Endothelial cell of umbilical vein (primary cell): ENCODE data around the gene IL34. TPM values are rescaled to one million over a fixed set of nuclear protein-coding genes. Genes with fewer than 3 reads are reported as not detected.

ENCODE experiments used
- BruUV-seq: library from RNA; stranded (reverse); fragments of 400-500 nt; replicated peaks from 2 replicates; lab custom pipeline; 2021; lab: Mats Ljungman, UMichigan
- CTCF ChIA-PET: fragments of 300-600, 350-600 bp; sonication (Branson Sonifier 250); formaldehyde crosslinking; loops from one replicate; lab custom pipeline; 2021; ENCODE audit warnings: antibody characterized with exemption, inconsistent platforms; lab: Charles Lee
- POLR2A ChIA-PET: fragments of 300-600, 350-600 bp; sonication (Branson Sonifier 250); formaldehyde crosslinking; loops from one replicate; lab custom pipeline; 2021; ENCODE audit warnings: antibody characterized with exemption, inconsistent platforms; lab: Charles Lee
- DNase-seq: peaks from one replicate; pipeline ENCODE4 v3.0.0-alpha.2; 2011; ENCODE audit warnings: low read depth, low spot score
- FAIRE-seq: peaks from 2 replicates; lab custom pipeline; 2011; peaks lifted over from hg19 to GRCh38; lab: Jason Lieb, UNC
- H2AFZ ChIP-seq: 2 replicates; pipeline ENCODE4 v1.6.0; 2012; ENCODE audit warnings: low read depth, low read length, control low read depth, inconsistent platforms
- H3K27ac ChIP-seq: 2 replicates; pipeline ENCODE4 v1.5.1; 2011; ENCODE audit warnings: low read depth, mild to moderate bottlenecking, control low read depth, low read length, moderate library complexity; ENCODE audit not compliant: insufficient read depth
- H3K27me3 ChIP-seq, 2 experiments: 2 replicates each; pipeline versions ENCODE4 v1.6.0 to v1.6.1; 2011; ENCODE audit warnings: low read length in 2 of 2, mixed read lengths in 1 of 2; ENCODE audit not compliant: control insufficient read depth in 2 of 2, insufficient read depth in 2 of 2
- H3K36me3 ChIP-seq, 2 experiments: 2 replicates in 1 of 2; 3 replicates in 1 of 2; pipeline ENCODE4 v1.5.1; 2011; ENCODE audit warnings: low read length in 2 of 2, mild to moderate bottlenecking in 1 of 2, moderate library complexity in 1 of 2; ENCODE audit not compliant: control insufficient read depth in 2 of 2, insufficient read depth in 2 of 2; ENCODE audit errors: extremely low read depth in 1 of 2
- H3K4me1 ChIP-seq: 3 replicates; pipeline ENCODE4 v1.5.1; 2011; ENCODE audit warnings: mild to moderate bottlenecking, low read length; ENCODE audit not compliant: control insufficient read depth, insufficient read depth; ENCODE audit errors: extremely low read depth
- H3K4me2 ChIP-seq: 2 replicates; pipeline ENCODE4 v1.6.1; 2011; ENCODE audit warnings: low read length, control low read depth, mixed read lengths; ENCODE audit not compliant: insufficient read depth
- H3K4me3 ChIP-seq, 3 experiments: fragments of 200-600 bp in 1 of 3; sonication (generic), shearing (Covaris generic) in 1 of 3; replicated peaks in 1 of 3; 2 replicates each; pipeline ENCODE4 v1.5.1; 2011 to 2016; ENCODE audit warnings: control low read depth in 3 of 3, low read length in 3 of 3, mild to moderate bottlenecking in 2 of 3, inconsistent platforms in 1 of 3, low read depth in 1 of 3, moderate library complexity in 1 of 3; ENCODE audit not compliant: insufficient read depth in 1 of 3
- H3K79me2 ChIP-seq: 2 replicates; pipeline ENCODE4 v1.6.0; 2012; ENCODE audit warnings: low read length, inconsistent platforms; ENCODE audit not compliant: control insufficient read depth, insufficient read depth
- H3K9ac ChIP-seq: replicated peaks from 2 replicates; pipeline ENCODE3; 2011; ENCODE audit warnings: low read length, control low read depth; ENCODE audit not compliant: insufficient read depth; ENCODE audit errors: extremely low read depth
- H3K9me1 ChIP-seq: replicated peaks from 3 replicates; pipeline ENCODE4 v1.6.0; 2011; ENCODE audit warnings: mild to moderate bottlenecking, low read length; ENCODE audit not compliant: control insufficient read depth, insufficient read depth; ENCODE audit errors: extremely low read depth
- H3K9me3 ChIP-seq: replicated peaks from 2 replicates; pipeline ENCODE4 v1.5.1; 2012; ENCODE audit warnings: low read length, inconsistent platforms; ENCODE audit not compliant: control insufficient read depth, insufficient read depth
- H4K20me1 ChIP-seq: replicated peaks from 2 replicates; pipeline ENCODE3; 2011; ENCODE audit warnings: mild to moderate bottlenecking, low read length; ENCODE audit not compliant: control insufficient read depth, insufficient read depth; ENCODE audit errors: extremely low read depth
- CTCF ChIP-seq, 2 donors: IDR thresholded peaks; 1 replicate in 1 of 2; 2 replicates in 1 of 2; pipeline ENCODE4 v1.5.1; 2011; ENCODE audit warnings: low read length in 2 of 2, mild to moderate bottlenecking in 2 of 2, moderate library complexity in 2 of 2, control low read depth in 1 of 2, inconsistent platforms in 1 of 2, low read depth in 1 of 2; ENCODE audit not compliant: insufficient read depth in 1 of 2; ENCODE audit errors: extremely low read depth in 1 of 2
- EZH2 ChIP-seq: IDR thresholded peaks from 2 replicates; pipeline ENCODE4 v1.6.1; 2012; ENCODE audit warnings: borderline replicate concordance, low read depth, mild to moderate bottlenecking, moderate library complexity, low read length, inconsistent platforms; ENCODE audit not compliant: severe bottlenecking
- FOS ChIP-seq: IDR thresholded peaks from 2 replicates; pipeline ENCODE4 v1.6.1; 2011; ENCODE audit warnings: mild to moderate bottlenecking, low read length, moderate library complexity, borderline replicate concordance; ENCODE audit not compliant: insufficient read depth
- GATA2 ChIP-seq: IDR thresholded peaks from 2 replicates; pipeline ENCODE4 v1.7.0; 2011; ENCODE audit warnings: low read depth, mild to moderate bottlenecking, moderate library complexity, mixed read lengths, low read length; ENCODE audit not compliant: insufficient read length, insufficient read depth
- JUN ChIP-seq: IDR thresholded peaks from 2 replicates; pipeline ENCODE4 v1.6.1; 2011; ENCODE audit warnings: borderline replicate concordance, low read depth; ENCODE audit not compliant: insufficient read length, insufficient read depth
- MAX ChIP-seq: IDR thresholded peaks from 2 replicates; pipeline ENCODE4 v1.6.1; 2011; ENCODE audit not compliant: insufficient read depth, insufficient read length
- MYC ChIP-seq: IDR thresholded peaks from one replicate; pipeline ENCODE4 v1.6.1; 2011; ENCODE audit warnings: mild to moderate bottlenecking, low read depth, low read length
- POLR2A ChIP-seq: IDR thresholded peaks from 2 replicates; pipeline ENCODE4 v1.6.1; 2012; ENCODE audit warnings: low read depth, mild to moderate bottlenecking, control low read depth, low read length
- POLR2AphosphoS5 ChIP-seq: IDR thresholded peaks from 2 replicates; pipeline ENCODE4 v1.6.1; 2012; ENCODE audit warnings: low read depth, mild to moderate bottlenecking, control low read depth, low read length, moderate library complexity; ENCODE audit not compliant: insufficient read depth
- dilution Hi-C: fragments of 300-500 bp; cut with MboI; formaldehyde crosslinking; loops from one replicate; pipeline ENCODE4 v1.15.0; 2019; ENCODE audit warnings: low sequenced_read_pairs; ENCODE audit not compliant: extremely low pct_ligation_motif_present
- intact Hi-C: fragments of 100-400 bp; cut with micrococcal nuclease; formaldehyde crosslinking; loops from one replicate; pipeline ENCODE4 v1.10.0; 2022
- polyA plus RNA-seq, 4 experiments: library from polyadenylated mRNA; depleted of rRNA in 3 of 4; stranded (reverse) in 3 of 4; unstranded in 1 of 4; fragments of >200 nt; gene quantifications; 2 replicates each; pipeline versions ENCODE4 v1.2.1 to v1.2.3, GENCODE V29; 2011 to 2012; ENCODE audit warnings: missing spikeins in 1 of 4
- total RNA-seq: library from RNA; stranded (reverse); gene quantifications from 2 replicates; pipeline ENCODE4 v1.2.3, GENCODE V29; 2021

IL34 gene
- total and polyA plus RNA-seq, 2 donors (not counting 3 experiments of a cell fraction or from before 2014, with no cell fraction given) = 0.88 to 0.97 TPM

- Histone ChIP-seq H3K79me2 (no peaks in the 10 kb centered on the region), H3K9ac (no peak overlapping the region), H3K36me3 (peaks cover 4 to 20% of the 10 kb centered on the region in 2 experiments), H3K4me2 (no peak overlapping the region), H3K4me1 (no peaks in the 10 kb centered on the region), H2AFZ (no peak overlapping the region), H3K9me1 (no peaks in the 10 kb centered on the region), H3K27ac (no peak overlapping the region), H3K9me3 (no peaks in the 10 kb centered on the region), H3K4me3 (no peak overlapping the region), H4K20me1 (no peaks in the 10 kb centered on the region), H3K27me3 (no peaks in the 10 kb centered on the region)
- dilution Hi-C loops (loop anchor here (25.0 kb wide), 1 partner anchor 124 kb away; no protein-coding TSS in a partner anchor), intact Hi-C loops (no loop called here)
- TSS peak; percentile 28 for BruUV-seq
- ChIA-PET POLR2A (no interaction called here), CTCF (interaction anchor here (1.0 to 1.7 kb wide), 3 partner anchors 8 to 110 kb away, joined by 3 to 6 read pairs (median 4); no protein-coding TSS in a partner anchor)
- FAIRE-seq = no peak
- no peak for DNase-seq
- TF ChIP-seq POLR2AphosphoS5 (peak; percentile 36), EZH2 (no peak)
These were observed 15.2 kb downstream of the IL34 start for GRCh38 chr16:70661534-70661917.

GRCh38 chr16:70661918-70662641 lies 15.7 kb downstream of the IL34 start:
- Histone ChIP-seq H3K4me3 (no peak overlapping the region), H3K27me3 (no peaks in the 10 kb centered on the region), H3K9me3 (no peaks in the 10 kb centered on the region), H3K79me2 (no peaks in the 10 kb centered on the region), H4K20me1 (no peaks in the 10 kb centered on the region), H3K4me2 (no peak overlapping the region), H3K36me3 (peaks cover 4 to 20% of the 10 kb centered on the region in 2 experiments), H3K4me1 (peaks cover 3% of the 10 kb centered on the region), H3K9me1 (no peaks in the 10 kb centered on the region), H3K27ac (no peak overlapping the region), H2AFZ (no peak overlapping the region), H3K9ac (no peak overlapping the region)
- no peak for DNase-seq
- ChIA-PET CTCF (interaction anchor here (1.0 to 1.7 kb wide), 3 partner anchors 8 to 109 kb away, joined by 3 to 6 read pairs (median 4); no protein-coding TSS in a partner anchor), POLR2A (no interaction called here)
- TF ChIP-seq FOS (no peak), GATA2 (no peak), EZH2 (no peak), MAX (no peak), CTCF (IDR thresholded peaks at IDR 0.05; ENCODE audit: extremely low read depth in 1 of 2, insufficient read depth in 1 of 2, low read depth in 1 of 2, low read length in 2 of 2) (no peak), POLR2A (no peak), POLR2AphosphoS5 (no peak), JUN (no peak), MYC (no peak)
- no peak for FAIRE-seq
- no TSS peak for BruUV-seq
- dilution Hi-C loops = loop anchor here (25.0 kb wide), 1 partner anchor 125 kb away; no protein-coding TSS in a partner anchor
- intact Hi-C loops = no loop called here
